HG03280 (cell line): Measurements from ENCODE around the gene PLK3.

Source experiments
- ATAC-seq: cut with Tn5 transposase; IDR thresholded peaks from one replicate; pipeline ENCODE4 v1.9.1; 2021; ENCODE audit warnings: mild to moderate bottlenecking, moderate library complexity; ENCODE audit not compliant: unreplicated experiment

Gene PLK3

DNA sequence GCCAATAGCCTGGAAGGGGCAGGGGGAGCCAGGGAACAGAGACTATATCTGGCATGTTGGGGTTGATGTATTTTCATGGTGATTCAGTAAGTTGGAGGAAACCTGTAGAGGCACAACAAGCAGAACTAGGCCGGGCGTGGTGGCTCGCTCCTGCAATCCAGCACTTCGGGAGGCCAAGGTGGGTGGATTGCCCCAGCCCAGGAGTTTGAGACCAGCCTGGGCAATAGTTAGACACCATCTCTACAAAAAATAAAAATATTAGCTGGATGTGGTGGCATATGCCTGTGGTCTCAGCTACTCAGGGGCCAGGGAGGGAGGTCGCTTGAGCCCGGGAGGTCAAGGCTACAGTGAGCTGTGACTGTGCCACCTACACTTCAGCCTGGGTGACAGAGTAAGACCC is 53.0 kb downstream of the PLK3 start:
- no peak for ATAC-seq

DNA sequence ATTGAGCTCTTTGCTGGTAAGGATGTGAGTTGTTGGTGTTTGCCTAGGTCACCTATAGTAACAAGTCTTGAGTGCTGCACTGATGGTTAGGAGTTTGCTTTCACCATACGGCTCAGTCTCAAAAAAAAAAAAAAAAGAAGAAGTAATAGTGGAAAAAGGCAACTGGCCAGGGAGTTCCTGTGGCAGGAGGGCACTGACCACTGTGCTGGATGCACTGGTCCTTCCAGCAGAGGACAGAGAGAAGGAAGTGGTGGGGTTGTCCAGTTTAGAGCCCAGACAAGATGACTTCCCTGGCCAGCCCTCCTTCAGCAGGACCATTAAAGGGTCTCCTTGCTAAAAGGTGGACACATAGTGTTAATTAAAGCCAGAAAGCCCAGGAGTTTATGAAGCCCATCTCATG is 54.8 kb downstream of the PLK3 start:
- ATAC-seq, result no peak
